Ishikawa (cell line): ENCODE results near the gene WWC1.
A peak's percentile ranks its signal among the peaks of the same experiment; 100 is the strongest.

ENCODE experiments used
- CEBPB ChIP-seq: IDR thresholded peaks from 2 replicates; pipeline ENCODE4 v1.6.1; 2012
- CREB1 ChIP-seq: IDR thresholded peaks from 2 replicates; pipeline ENCODE4 v1.6.1; 2012; ENCODE audit warnings: low read depth
- EP300 ChIP-seq: IDR thresholded peaks from 2 replicates; pipeline ENCODE4 v1.6.1; 2012; ENCODE audit warnings: borderline replicate concordance
- FOXM1 ChIP-seq: IDR thresholded peaks from 2 replicates; pipeline ENCODE4 v1.6.1; 2012; ENCODE audit warnings: low read depth, borderline replicate concordance
- MAX ChIP-seq: IDR thresholded peaks from 2 replicates; pipeline ENCODE4 v1.6.1; 2012
- RAD21 ChIP-seq: IDR thresholded peaks from 2 replicates; pipeline ENCODE4 v1.6.1; 2012; ENCODE audit warnings: low read depth
- REST ChIP-seq: IDR thresholded peaks from 2 replicates; pipeline ENCODE4 v1.6.1; 2012; ENCODE audit warnings: low read depth, mild to moderate bottlenecking
- TAF1 ChIP-seq: IDR thresholded peaks from 2 replicates; pipeline ENCODE4 v1.6.1; 2012; ENCODE audit warnings: low read depth, mild to moderate bottlenecking
- USF1 ChIP-seq: IDR thresholded peaks from 2 replicates; pipeline ENCODE4 v1.6.1; 2012
- YY1 ChIP-seq: IDR thresholded peaks from 2 replicates; pipeline ENCODE4 v1.6.1; 2012; ENCODE audit warnings: low read depth
- ZBTB7A ChIP-seq: IDR thresholded peaks from 2 replicates; pipeline ENCODE4 v1.6.1; 2012; ENCODE audit warnings: low read depth

- TF ChIP-seq YY1 (no peak), TAF1 (no peak), REST (peak; percentile 7; the same call in 1 of the 2 replicates), EP300 (peak; percentile 77), CEBPB (peak; percentile 38; the same call in 1 of the 2 replicates), ZBTB7A (no peak), MAX (peak; percentile 35; the same call in 1 of the 2 replicates), FOXM1 (peak; percentile 72; the same call in 1 of the 2 replicates), USF1 (no peak), RAD21 (peak; percentile 28), CREB1 (no peak)
Observed at GRCh38 chr5:168359820-168360460, 68.5 kb downstream of the WWC1 start.
